Activated naive CD4-positive, alpha-beta T cell treated with anti-CD3 and anti-CD28 coated beads, Interleukin-2, amount 50 U/mL, for 24 hours (primary cell): ENCODE results near the gene ATP5F1A.
"Not testable (repeated sequence)": the region's sequence is repeated elsewhere in the genome, so short reads cannot be mapped to it uniquely, and the experiment has no call there.

Source experiments
- H3K27ac Mint-ChIP-seq: one replicate; pipeline ENCODE4 v1.8.0; 2021; ENCODE audit warnings: mild to moderate bottlenecking, mixed read lengths
- H3K27me3 Mint-ChIP-seq: one replicate; pipeline ENCODE4 v1.8.0; 2021; ENCODE audit warnings: mixed read lengths
- H3K36me3 Mint-ChIP-seq: one replicate; pipeline ENCODE4 v1.8.0; 2021; ENCODE audit warnings: mixed read lengths
- H3K4me1 Mint-ChIP-seq: one replicate; pipeline ENCODE4 v1.8.0; 2021; ENCODE audit warnings: mixed read lengths
- H3K4me3 Mint-ChIP-seq: one replicate; pipeline ENCODE4 v1.8.0; 2021; ENCODE audit warnings: mild to moderate bottlenecking, mixed read lengths
- H3K9me3 Mint-ChIP-seq: one replicate; pipeline ENCODE4 v1.8.0; 2021; ENCODE audit warnings: mixed read lengths

Gene ATP5F1A

GRCh38 chr18:46096651-46097300 is 1.3 kb downstream of the ATP5F1A start:
- Mint-ChIP-seq H3K27me3 (no peaks in the 10 kb centered on the region), H3K4me3 (peak overlapping the region; percentile 99), H3K4me1 (peaks cover 32% of the 10 kb centered on the region), H3K9me3 (no peaks in the 10 kb centered on the region), H3K27ac (peak overlapping the region; percentile 100), H3K36me3 (peaks cover 9% of the 10 kb centered on the region)

- H3K27ac Mint-ChIP-seq, result no peak overlapping the region
- H3K9me3 Mint-ChIP-seq, result no peaks in the 10 kb centered on the region
- H3K27me3 Mint-ChIP-seq, result no peaks in the 10 kb centered on the region
- H3K4me1 Mint-ChIP-seq, result peaks cover 42% of the 10 kb centered on the region
- peak overlapping the region; percentile 64 for H3K4me3 Mint-ChIP-seq
- peaks cover 13% of the 10 kb centered on the region for H3K36me3 Mint-ChIP-seq
Observed at GRCh38 chr18:46095532-46095931, 2.6 kb downstream of the ATP5F1A start.

GRCh38 chr18:46088501-46088900 is 9.6 kb downstream of the ATP5F1A start:
- not testable (repeated sequence) for H3K9me3 Mint-ChIP-seq, H3K27ac Mint-ChIP-seq, H3K4me3 Mint-ChIP-seq, H3K27me3 Mint-ChIP-seq
- Mint-ChIP-seq H3K4me1 (peaks cover 27% of the 10 kb centered on the region), H3K36me3 (peaks cover 32% of the 10 kb centered on the region)

- Mint-ChIP-seq H3K4me1 (peaks cover 3% of the 10 kb centered on the region), H3K27me3 (no peaks in the 10 kb centered on the region), H3K36me3 (peaks cover 21% of the 10 kb centered on the region), H3K4me3 (no peak overlapping the region), H3K27ac (no peak overlapping the region), H3K9me3 (no peaks in the 10 kb centered on the region)
Observed at GRCh38 chr18:46084431-46084830, 13.7 kb downstream of the ATP5F1A start.

- Mint-ChIP-seq H3K27me3 (no peaks in the 10 kb centered on the region), H3K36me3 (peaks cover 6% of the 10 kb centered on the region), H3K27ac (peak overlapping the region; percentile 65), H3K9me3 (no peaks in the 10 kb centered on the region), H3K4me3 (no peak overlapping the region), H3K4me1 (no peaks in the 10 kb centered on the region)
Observed at GRCh38 chr18:46080156-46080555, 17.9 kb downstream of the ATP5F1A start.

- H3K4me1 Mint-ChIP-seq, result no peaks in the 10 kb centered on the region
- H3K4me3 Mint-ChIP-seq, result no peak overlapping the region
- H3K36me3 Mint-ChIP-seq, result peaks cover 5% of the 10 kb centered on the region
- no peak overlapping the region for H3K27ac Mint-ChIP-seq
- no peaks in the 10 kb centered on the region for H3K27me3 Mint-ChIP-seq
- no peaks in the 10 kb centered on the region for H3K9me3 Mint-ChIP-seq
Observed at GRCh38 chr18:46079336-46079735, 18.8 kb downstream of the ATP5F1A start.

GRCh38 chr18:46073474-46074331 is 24.4 kb downstream of the ATP5F1A start:
- Mint-ChIP-seq H3K27me3 (no peaks in the 10 kb centered on the region), H3K36me3 (no peaks in the 10 kb centered on the region), H3K4me1 (peaks cover 42% of the 10 kb centered on the region), H3K9me3 (no peaks in the 10 kb centered on the region), H3K27ac (peak overlapping the region; percentile 70), H3K4me3 (peak overlapping the region; percentile 61)

- Mint-ChIP-seq H3K4me3 (peak overlapping the region; percentile 87), H3K9me3 (no peaks in the 10 kb centered on the region), H3K27me3 (no peaks in the 10 kb centered on the region), H3K27ac (peak overlapping the region; percentile 68), H3K4me1 (peaks cover 44% of the 10 kb centered on the region), H3K36me3 (no peaks in the 10 kb centered on the region)
Observed at GRCh38 chr18:46072959-46073358, 25.1 kb downstream of the ATP5F1A start.

- H3K27ac Mint-ChIP-seq, result peak overlapping the region; percentile 46
Observed at GRCh38 chr18:46072376-46072867, 25.7 kb downstream of the ATP5F1A start.

GRCh38 chr18:46071653-46072375 is 26.3 kb downstream of the ATP5F1A start, which contains the start of gene PSTPIP2:
TSS of gene PSTPIP2 (minus strand) at chr18:46072260. CDS start at chr18:46072188, 72 bp downstream.
- no peaks in the 10 kb centered on the region for H3K27me3 Mint-ChIP-seq
- H3K9me3 Mint-ChIP-seq, result no peaks in the 10 kb centered on the region
- H3K36me3 Mint-ChIP-seq, result no peaks in the 10 kb centered on the region
- H3K27ac Mint-ChIP-seq, result peak within 1 kb of the TSS; percentile 77
- peak within 1 kb of the TSS; percentile 87 for H3K4me3 Mint-ChIP-seq
- H3K4me1 Mint-ChIP-seq, result peaks cover 47% of the 10 kb centered on the region

More at GRCh38 chr18:46072376-46072867, 25.7 kb downstream of the ATP5F1A start:
- H3K4me3 Mint-ChIP-seq, result peak overlapping the region; percentile 87
- peaks cover 47% of the 10 kb centered on the region for H3K4me1 Mint-ChIP-seq
- H3K9me3 Mint-ChIP-seq, result no peaks in the 10 kb centered on the region
- no peaks in the 10 kb centered on the region for H3K27me3 Mint-ChIP-seq
- H3K36me3 Mint-ChIP-seq, result no peaks in the 10 kb centered on the region

- Mint-ChIP-seq H3K4me1 (peaks cover 47% of the 10 kb centered on the region), H3K27me3 (no peaks in the 10 kb centered on the region), H3K27ac (peak overlapping the region; percentile 72), H3K9me3 (no peaks in the 10 kb centered on the region), H3K4me3 (peak overlapping the region; percentile 84), H3K36me3 (no peaks in the 10 kb centered on the region)
Observed at GRCh38 chr18:46070815-46071652, 27.1 kb downstream of the ATP5F1A start.

GRCh38 chr18:46070232-46070631 is 27.9 kb downstream of the ATP5F1A start:
- Mint-ChIP-seq H3K27ac (no peak overlapping the region), H3K27me3 (no peaks in the 10 kb centered on the region), H3K4me3 (no peak overlapping the region), H3K4me1 (peaks cover 47% of the 10 kb centered on the region), H3K36me3 (no peaks in the 10 kb centered on the region), H3K9me3 (no peaks in the 10 kb centered on the region)

- Mint-ChIP-seq H3K9me3 (no peaks in the 10 kb centered on the region), H3K27me3 (no peaks in the 10 kb centered on the region), H3K27ac (peak overlapping the region; percentile 48), H3K4me3 (peak overlapping the region; percentile 8), H3K4me1 (peaks cover 47% of the 10 kb centered on the region), H3K36me3 (no peaks in the 10 kb centered on the region)
Observed at GRCh38 chr18:46069524-46069923, 28.6 kb downstream of the ATP5F1A start.

- no peaks in the 10 kb centered on the region for H3K9me3 Mint-ChIP-seq
- no peaks in the 10 kb centered on the region for H3K27me3 Mint-ChIP-seq
- peaks cover 42% of the 10 kb centered on the region for H3K4me1 Mint-ChIP-seq
- H3K27ac Mint-ChIP-seq, result peak overlapping the region; percentile 4
- H3K36me3 Mint-ChIP-seq, result no peaks in the 10 kb centered on the region
- H3K4me3 Mint-ChIP-seq, result no peak overlapping the region
Observed at GRCh38 chr18:46068763-46069162, 29.3 kb downstream of the ATP5F1A start.
